Erythroblast (primary cell): ENCODE data around the gene GCNT2.

Source experiments
- GATA1 ChIP-seq: IDR thresholded peaks from 2 replicates; pipeline ENCODE4 v1.6.1; 2011; ENCODE audit warnings: low read depth, mild to moderate bottlenecking, control low read depth, low read length, moderate library complexity
- POLR2A ChIP-seq: IDR thresholded peaks from 2 replicates; pipeline ENCODE4 v1.6.1; 2011; ENCODE audit warnings: mild to moderate bottlenecking, low read length

GRCh38 chr6:10550764-10551163 is 29.6 kb downstream of the GCNT2 start:
- TF ChIP-seq POLR2A (no peak), GATA1 (no peak)
